GM21825 (cell line): Measurements from ENCODE around the gene DTHD1.

Experiments used
- ATAC-seq: cut with Tn5 transposase; IDR thresholded peaks from one replicate; pipeline ENCODE4 v1.9.1; 2021; ENCODE audit warnings: mild to moderate bottlenecking, moderate library complexity; ENCODE audit not compliant: unreplicated experiment

Gene DTHD1

GRCh38 chr4:36269101-36269500 lies 12.3 kb upstream of the DTHD1 start:
- ATAC-seq = no peak

GRCh38 chr4:36269533-36270173 lies 11.8 kb upstream of the DTHD1 start:
- ATAC-seq = no peak

GRCh38 chr4:36273276-36273675 lies 8.1 kb upstream of the DTHD1 start:
- ATAC-seq = no peak

- ATAC-seq = no peak
These were observed 7.3 kb upstream of the DTHD1 start for GRCh38 chr4:36274158-36274557.

GRCh38 chr4:36277533-36277932 lies 3.9 kb upstream of the DTHD1 start:
- ATAC-seq = no peak

GRCh38 chr4:36278789-36279188 lies 2.6 kb upstream of the DTHD1 start:
- no peak for ATAC-seq

- ATAC-seq = no peak
These were observed 861 bp upstream of the DTHD1 start for GRCh38 chr4:36280555-36280954.

GRCh38 chr4:36282503-36283030 lies 1.2 kb downstream of the DTHD1 start:
- no peak for ATAC-seq

GRCh38 chr4:36283912-36284465 lies 2.6 kb downstream of the DTHD1 start:
- no peak for ATAC-seq

- peak; percentile 98 for ATAC-seq
These were observed 4.5 kb downstream of the DTHD1 start for GRCh38 chr4:36285784-36286480.

GRCh38 chr4:36286481-36286871 lies 5.1 kb downstream of the DTHD1 start:
- no peak for ATAC-seq

- no peak for ATAC-seq
These were observed 7.5 kb downstream of the DTHD1 start for GRCh38 chr4:36288731-36289426.

- ATAC-seq = no peak
These were observed 9.2 kb downstream of the DTHD1 start for GRCh38 chr4:36290641-36291040.

GRCh38 chr4:36292556-36293188 lies 11.3 kb downstream of the DTHD1 start:
- ATAC-seq = no peak

- ATAC-seq = no peak
These were observed 19.7 kb downstream of the DTHD1 start for GRCh38 chr4:36301127-36301526.

- ATAC-seq = peak; percentile 94
These were observed 22.2 kb downstream of the DTHD1 start for GRCh38 chr4:36303426-36304137.

GRCh38 chr4:36304138-36304681 lies 22.8 kb downstream of the DTHD1 start:
- peak; percentile 31 for ATAC-seq

GRCh38 chr4:36308150-36308549 lies 26.7 kb downstream of the DTHD1 start:
- no peak for ATAC-seq

- ATAC-seq = no peak
These were observed 28.8 kb downstream of the DTHD1 start for GRCh38 chr4:36310216-36310615.

- ATAC-seq = peak; percentile 85
These were observed 29.4 kb downstream of the DTHD1 start for GRCh38 chr4:36310793-36311192.
